Activated naive CD4-positive, alpha-beta T cell (primary cell): ENCODE measurements around the gene PTPN18.
"Not testable (repeated sequence)": the region's sequence is repeated elsewhere in the genome, so short reads cannot be mapped to it uniquely, and the experiment has no call there.

Experiments
- DNase-seq, 4 experiments: peaks; one replicate each; lab custom pipeline; 2025; lab: John Stamatoyannopoulos, UW

Gene PTPN18

GRCh38 chr2:130382313-130382917, 26.6 kb downstream of the PTPN18 start:
- DNase-seq = no peak

GRCh38 chr2:130385709-130386108, 29.9 kb downstream of the PTPN18 start:
- no peak for DNase-seq

GRCh38 chr2:130387071-130387400, 31.2 kb downstream of the PTPN18 start:
- no peak for DNase-seq

- no peak for DNase-seq
Measured at GRCh38 chr2:130387804-130388203, 31.9 kb downstream of the PTPN18 start.

GRCh38 chr2:130388221-130388907, 32.5 kb downstream of the PTPN18 start:
- DNase-seq = no peak

GRCh38 chr2:130389358-130389757, 33.5 kb downstream of the PTPN18 start:
- no peak for DNase-seq

GRCh38 chr2:130389783-130390182, 33.9 kb downstream of the PTPN18 start:
- no peak for DNase-seq

GRCh38 chr2:130390460-130391057, 34.7 kb downstream of the PTPN18 start:
- no peak for DNase-seq

- DNase-seq = peak; percentile 18 to 43 (median 31)
Measured at GRCh38 chr2:130391058-130391871, 35.4 kb downstream of the PTPN18 start.

GRCh38 chr2:130391872-130392670, 36.2 kb downstream of the PTPN18 start:
- no peak for DNase-seq

- no peak for DNase-seq
Measured at GRCh38 chr2:130393318-130393910, 37.6 kb downstream of the PTPN18 start.

- not testable (repeated sequence) for DNase-seq
Measured at GRCh38 chr2:130406280-130406679, 50.4 kb downstream of the PTPN18 start.

GRCh38 chr2:130416693-130417092, 60.8 kb downstream of the PTPN18 start:
- DNase-seq = not testable (repeated sequence)

GRCh38 chr2:130418845-130419244, 63.0 kb downstream of the PTPN18 start:
- not testable (repeated sequence) for DNase-seq
